K562 (cell line): Measurements from ENCODE around the gene C4orf46. TPM values are rescaled to one million over a fixed set of nuclear protein-coding genes. Genes with fewer than 3 reads are reported as not detected.

Experiments
- EGR1 ChIP-seq: fragments of 450-650 bp; conservative IDR thresholded peaks from 2 replicates; pipeline ENCODE4 v1.6.1; 2017; ENCODE audit warnings: mild to moderate bottlenecking
- FOXA3 ChIP-seq, 2 experiments: fragments of 450-650 bp in 1 of 2; sonication (generic) in 1 of 2; formaldehyde crosslinking; IDR thresholded peaks in 1 of 2; conservative IDR thresholded peaks in 1 of 2; 2 replicates each; pipeline versions ENCODE4 v1.4.0 to v1.8.0; 2020 to 2022; ENCODE audit warnings: mild to moderate bottlenecking in 2 of 2, missing genetic modification reagents in 1 of 2
- HES1 ChIP-seq: fragments of 450-650 bp; IDR thresholded peaks from 2 replicates; pipeline ENCODE4 v1.6.1; 2016; ENCODE audit warnings: low read depth, mild to moderate bottlenecking, moderate library complexity
- NCOR1 ChIP-seq: fragments of 450-650 bp; IDR thresholded peaks from 2 replicates; pipeline ENCODE4 v1.6.1; 2016; ENCODE audit warnings: mild to moderate bottlenecking, moderate library complexity
- RBFOX2 ChIP-seq: fragments of 200-400 bp; formaldehyde crosslinking; IDR thresholded peaks from 2 replicates; pipeline ENCODE4 v1.6.1; 2017; ENCODE audit warnings: low read depth, mild to moderate bottlenecking, low read length, moderate library complexity
- TEAD1 ChIP-seq, 2 experiments: fragments of 450-650 bp in 1 of 2; sonication (generic) in 1 of 2; formaldehyde crosslinking; IDR thresholded peaks; 2 replicates each; pipeline versions ENCODE4 v1.4.0 to v1.8.0; 2020 to 2022; ENCODE audit warnings: mild to moderate bottlenecking in 2 of 2, missing genetic modification reagents in 1 of 2
- USF1 ChIP-seq: sonication (generic); formaldehyde crosslinking; IDR thresholded peaks from 2 replicates; pipeline ENCODE4 v1.9.0; 2022; ENCODE audit warnings: mild to moderate bottlenecking, missing genetic modification reagents
- ZNF395 ChIP-seq: fragments of 200-800 bp; sonication (Bioruptor generic); IDR thresholded peaks from 2 replicates; pipeline ENCODE4 v1.6.1; 2017; ENCODE audit warnings: missing genetic modification characterization, missing compliant biosample characterization
- ZNF76 ChIP-seq: fragments of 250-450 bp; sonication (Bioruptor Pico); IDR thresholded peaks from 2 replicates; pipeline ENCODE4 v1.4.0; 2020; ENCODE audit warnings: mild to moderate bottlenecking, moderate library complexity, borderline replicate concordance
- ZNF77 ChIP-seq: fragments of 250-450 bp; sonication (Bioruptor Pico); IDR thresholded peaks from 2 replicates; pipeline ENCODE4 v1.5.0; 2020
- polyA plus RNA-seq, 8 experiments: library from polyadenylated mRNA; depleted of rRNA in 4 of 8; stranded (reverse) in 5 of 8; unstranded in 3 of 8; fragments of >200 nt; fragmentation: Nextera tagmentation in 2 of 8; fragmentation: Illumina TruSeq in 1 of 8; extraction: Ambion mirVana in 2 of 8; extraction: Trizol in 1 of 8; gene quantifications; 2 replicates each; pipeline versions ENCODE4 v1.2.1 to v1.2.3, GENCODE V29; 2011 to 2014; ENCODE audit warnings: inconsistent platforms in 1 of 8, missing spikeins in 1 of 8
- total RNA-seq, 7 experiments: library from RNA; depleted of rRNA in 6 of 7; stranded (reverse); fragments of >200 nt in 6 of 7; fragmentation: Illumina TruSeq in 2 of 7; extraction: Trizol in 2 of 7; gene quantifications; 2 replicates each; pipeline versions ENCODE4 v1.2.1 to v1.2.3, GENCODE V29; 2011 to 2021; ENCODE audit warnings: low replicate concordance in 1 of 7

The C4orf46 gene
- total and polyA plus RNA-seq, 9 of the 15 experiments (the other 6 are each of a cell fraction or from before 2014, with no cell fraction given): 9.7 to 24.4 (median 17.0) TPM

GRCh38 chr4:158671665-158671914 is at the start of gene C4orf46 (continued):
- TF ChIP-seq HES1 (no peak), RBFOX2 (peak; percentile 75), EGR1 (peak; percentile 72), NCOR1 (no peak), FOXA3 (CRISPR knock-in tag; conservative IDR thresholded peaks at IDR 0.05 in 1 of 2, IDR thresholded peaks at IDR 0.05 in 1 of 2) (no peak), TEAD1 (CRISPR knock-in tag; IDR thresholded peaks at IDR 0.05) (0 out of 4 replicates have a peak, but pooled peaks of 1 of the 2 experiments have one; percentile 57), USF1 (CRISPR knock-in tag) (0 out of 2 replicates have a peak, but pooled peaks have one; percentile 24), ZNF76 (CRISPR knock-in tag) (no peak), ZNF395 (CRISPR knock-in tag) (peak; percentile 69; the same call in 1 of the 2 replicates), ZNF77 (no peak)
